HG03064 (cell line): ENCODE data around the gene CDKL1.
"Not testable (repeated sequence)": the region's sequence is repeated elsewhere in the genome, so short reads cannot be mapped to it uniquely, and the experiment has no call there.

ENCODE experiments used
- ATAC-seq: cut with Tn5 transposase; IDR thresholded peaks from one replicate; pipeline ENCODE4 v1.9.1; 2021; ENCODE audit warnings: low read depth; ENCODE audit not compliant: unreplicated experiment

CDKL1 gene

DNA sequence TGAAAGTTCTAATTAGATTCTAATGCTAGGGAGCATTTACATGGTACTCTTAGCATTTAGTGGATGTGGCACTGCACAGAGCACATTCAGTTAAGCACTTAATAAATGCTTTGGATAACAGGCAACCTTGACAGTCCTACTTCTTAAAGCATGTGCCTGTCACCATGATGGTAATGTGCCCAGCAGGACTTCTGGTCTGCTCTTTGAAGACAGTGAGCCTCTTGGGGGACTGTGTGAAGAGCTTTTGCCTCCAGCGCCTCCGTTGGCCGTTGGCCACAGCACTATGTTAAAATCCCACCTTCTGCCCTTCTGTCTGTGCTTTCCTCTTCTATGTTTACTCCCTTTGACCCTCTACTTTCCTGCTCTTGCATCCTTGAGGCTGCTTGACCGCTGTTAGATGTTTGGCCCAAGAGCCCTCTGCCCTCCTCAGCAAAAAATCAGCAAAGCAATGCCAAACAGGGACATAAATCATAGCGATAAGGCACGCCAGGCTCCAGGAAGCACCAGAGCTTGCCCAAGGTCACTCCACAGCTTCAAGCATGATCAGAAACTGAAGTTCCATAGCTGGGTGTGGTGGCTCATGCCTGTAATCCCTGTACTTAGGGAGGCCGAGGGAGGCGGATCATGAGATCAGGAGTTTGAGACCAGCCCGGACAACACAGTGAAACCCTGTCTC is 8.3 kb downstream of the CDKL1 start:
- no peak for ATAC-seq

- ATAC-seq, result no peak
These were observed 9.1 kb downstream of the CDKL1 start for GRCh38 chr14:50387548-50387947.

DNA sequence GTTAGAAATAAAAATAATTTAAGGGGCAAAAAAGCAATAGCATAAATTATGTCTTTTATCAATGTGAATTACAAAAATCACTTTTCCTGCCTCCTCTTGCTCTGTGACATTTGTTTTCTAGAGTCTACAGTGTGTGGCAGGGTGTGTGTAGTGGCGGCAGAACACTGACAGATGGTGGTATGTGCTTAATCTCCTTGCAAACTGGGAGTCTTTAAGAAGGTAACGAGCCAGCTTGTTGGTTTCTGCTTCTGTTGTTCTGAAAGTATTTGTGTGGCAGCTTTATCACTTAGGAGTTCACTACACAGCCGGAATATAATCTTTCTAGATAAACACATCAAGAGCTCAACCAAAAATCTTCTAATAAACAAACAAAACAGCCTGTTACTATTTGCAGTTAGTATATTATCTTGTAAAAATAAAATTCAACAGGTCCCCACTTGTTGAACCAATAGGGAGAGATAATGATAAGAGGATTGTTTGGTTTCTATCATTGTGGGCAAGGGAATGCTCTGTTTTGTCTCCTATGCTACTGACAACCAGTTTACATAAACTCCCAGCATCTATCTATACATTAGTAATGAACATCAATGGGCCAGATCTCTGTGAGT is 13.0 kb downstream of the CDKL1 start:
- no peak for ATAC-seq

DNA sequence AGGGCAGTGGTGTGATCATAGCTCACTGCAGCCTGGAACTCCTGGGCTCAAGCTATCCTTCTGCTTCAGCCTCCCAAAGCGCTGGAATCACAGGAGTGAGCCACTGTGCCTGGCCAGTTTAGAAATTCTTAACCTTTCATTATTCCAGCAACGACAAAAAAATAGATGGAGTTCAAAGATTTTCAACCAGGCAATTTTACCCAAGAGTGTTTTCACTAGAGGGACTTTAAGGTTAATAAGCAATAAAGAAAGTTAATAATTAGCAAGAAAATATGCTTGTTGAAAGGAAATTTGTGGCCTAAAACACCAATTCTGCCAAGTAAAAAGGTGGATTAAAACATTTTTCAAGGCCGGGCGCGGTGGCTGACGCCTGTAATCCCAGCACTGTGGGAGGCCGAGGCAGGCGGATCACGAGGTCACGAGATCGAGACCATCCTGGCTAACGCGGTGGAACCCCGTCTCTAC is 14.8 kb downstream of the CDKL1 start:
- no peak for ATAC-seq

- no peak for ATAC-seq
These were observed 15.7 kb downstream of the CDKL1 start for GRCh38 chr14:50381008-50381407.

GRCh38 chr14:50380455-50380854 is 16.2 kb downstream of the CDKL1 start:
- no peak for ATAC-seq

DNA sequence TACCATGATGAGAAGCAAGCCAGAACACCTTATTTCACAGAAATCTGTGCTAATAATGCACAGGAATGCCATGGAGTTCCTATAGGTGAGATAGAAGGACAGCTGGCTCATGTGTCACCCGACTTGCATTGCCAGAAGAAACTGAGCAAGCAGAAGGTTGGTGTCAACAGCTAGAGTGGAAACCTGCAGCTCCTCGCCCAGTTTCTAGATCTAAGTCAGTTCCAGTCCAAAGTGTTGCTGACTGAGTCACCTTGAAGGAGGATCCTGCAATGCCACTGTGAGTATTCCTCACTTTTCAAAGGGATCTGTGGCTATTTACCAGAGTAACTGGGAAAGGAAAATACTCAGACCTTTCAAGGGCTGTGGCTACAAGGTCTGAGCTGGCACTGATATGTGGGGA is 17.1 kb downstream of the CDKL1 start:
- ATAC-seq, result no peak

DNA sequence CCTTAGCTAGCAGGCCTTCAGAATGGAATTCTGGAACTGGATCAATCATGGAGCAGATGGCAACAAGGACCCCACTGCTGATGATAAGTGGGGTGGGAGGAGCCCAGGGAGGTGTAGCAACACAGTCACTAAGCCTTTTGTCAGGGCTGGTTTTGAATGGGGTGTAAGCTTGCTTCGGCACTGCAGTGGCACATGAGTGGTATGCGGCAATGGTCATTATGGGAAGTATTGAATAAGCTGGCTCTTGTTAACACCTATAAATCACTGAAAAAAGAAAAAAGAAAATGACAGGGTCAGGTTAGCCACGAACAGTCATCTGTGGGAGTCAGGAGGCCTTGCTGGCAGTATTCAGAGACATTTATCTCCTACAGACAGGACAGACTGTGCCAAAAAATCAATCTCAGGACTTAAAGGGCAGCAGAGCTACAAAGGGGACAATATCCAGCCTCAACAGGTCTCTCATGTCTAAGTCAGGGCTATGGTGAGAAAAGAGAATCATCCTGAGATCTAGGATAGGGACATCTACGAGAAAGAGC is 19.1 kb downstream of the CDKL1 start:
- no peak for ATAC-seq

- ATAC-seq, result no peak
These were observed 20.9 kb downstream of the CDKL1 start for GRCh38 chr14:50375760-50376159.

DNA sequence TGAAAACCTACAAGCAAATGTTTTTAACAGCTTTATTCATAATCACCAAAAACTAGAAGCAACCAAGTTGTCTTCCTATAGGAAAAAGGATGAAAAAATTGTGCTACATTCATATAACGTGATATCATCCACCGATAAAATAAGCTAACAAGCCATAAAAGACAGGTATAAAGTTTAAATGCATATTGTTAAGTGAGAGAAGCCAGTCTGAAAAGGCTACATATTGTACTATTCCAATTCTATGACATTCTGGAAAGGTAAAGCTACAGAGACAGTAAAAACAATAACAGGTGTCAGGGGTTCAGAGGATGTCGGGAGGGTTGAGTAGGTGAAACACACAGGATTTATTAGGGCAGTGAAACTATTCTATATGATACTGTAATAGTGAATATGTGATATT is 22.7 kb downstream of the CDKL1 start:
- ATAC-seq, result no peak

- no peak for ATAC-seq
These were observed 25.1 kb downstream of the CDKL1 start for GRCh38 chr14:50371546-50371945.

- no peak for ATAC-seq
These were observed 30.1 kb downstream of the CDKL1 start for GRCh38 chr14:50366589-50366988.

GRCh38 chr14:50366115-50366514 is 30.6 kb downstream of the CDKL1 start:
- no peak for ATAC-seq

DNA sequence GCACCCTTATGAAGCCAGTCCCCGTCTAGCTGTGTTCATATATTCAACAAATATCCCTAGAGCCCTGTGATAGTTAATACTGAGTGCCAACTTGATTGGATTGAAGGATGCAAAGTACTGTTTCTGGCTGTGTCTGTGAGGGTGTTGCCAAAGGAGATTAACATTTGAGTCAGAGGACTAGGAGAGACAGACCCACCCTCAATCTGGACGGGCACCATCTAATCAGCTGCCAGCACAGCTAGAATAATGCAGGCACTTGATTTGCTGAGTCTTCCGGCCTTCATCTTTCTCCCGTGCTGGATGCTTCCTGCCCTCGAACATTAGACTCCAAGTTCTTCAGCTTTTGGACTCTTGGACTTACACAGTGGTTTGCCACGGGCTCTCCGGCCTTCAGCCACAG is 31.1 kb downstream of the CDKL1 start:
- not testable (repeated sequence) for ATAC-seq

GRCh38 chr14:50364792-50365191 is 31.9 kb downstream of the CDKL1 start:
- ATAC-seq, result no peak

DNA sequence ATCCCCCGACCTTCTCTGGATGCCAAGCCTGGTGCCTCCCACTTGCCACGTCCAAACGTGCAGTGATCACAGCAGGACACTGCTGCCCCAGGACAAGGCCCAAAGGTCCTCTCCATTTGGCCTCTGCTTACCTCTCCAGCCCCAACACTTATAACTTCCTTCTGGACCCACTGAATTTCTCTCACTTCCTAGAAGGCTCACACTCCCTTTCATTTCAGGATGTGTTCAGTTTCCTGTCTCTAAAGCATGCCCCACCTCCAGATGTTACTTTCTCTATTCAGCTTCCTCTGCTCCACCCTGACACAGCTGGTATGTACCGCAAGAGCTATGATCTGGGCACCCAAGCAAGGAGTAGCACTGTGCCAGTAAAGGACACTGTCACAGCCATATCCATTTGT is 33.0 kb downstream of the CDKL1 start:
- ATAC-seq, result peak; percentile 95

- ATAC-seq, result peak; percentile 11
These were observed 33.6 kb downstream of the CDKL1 start for GRCh38 chr14:50362764-50363713.

DNA sequence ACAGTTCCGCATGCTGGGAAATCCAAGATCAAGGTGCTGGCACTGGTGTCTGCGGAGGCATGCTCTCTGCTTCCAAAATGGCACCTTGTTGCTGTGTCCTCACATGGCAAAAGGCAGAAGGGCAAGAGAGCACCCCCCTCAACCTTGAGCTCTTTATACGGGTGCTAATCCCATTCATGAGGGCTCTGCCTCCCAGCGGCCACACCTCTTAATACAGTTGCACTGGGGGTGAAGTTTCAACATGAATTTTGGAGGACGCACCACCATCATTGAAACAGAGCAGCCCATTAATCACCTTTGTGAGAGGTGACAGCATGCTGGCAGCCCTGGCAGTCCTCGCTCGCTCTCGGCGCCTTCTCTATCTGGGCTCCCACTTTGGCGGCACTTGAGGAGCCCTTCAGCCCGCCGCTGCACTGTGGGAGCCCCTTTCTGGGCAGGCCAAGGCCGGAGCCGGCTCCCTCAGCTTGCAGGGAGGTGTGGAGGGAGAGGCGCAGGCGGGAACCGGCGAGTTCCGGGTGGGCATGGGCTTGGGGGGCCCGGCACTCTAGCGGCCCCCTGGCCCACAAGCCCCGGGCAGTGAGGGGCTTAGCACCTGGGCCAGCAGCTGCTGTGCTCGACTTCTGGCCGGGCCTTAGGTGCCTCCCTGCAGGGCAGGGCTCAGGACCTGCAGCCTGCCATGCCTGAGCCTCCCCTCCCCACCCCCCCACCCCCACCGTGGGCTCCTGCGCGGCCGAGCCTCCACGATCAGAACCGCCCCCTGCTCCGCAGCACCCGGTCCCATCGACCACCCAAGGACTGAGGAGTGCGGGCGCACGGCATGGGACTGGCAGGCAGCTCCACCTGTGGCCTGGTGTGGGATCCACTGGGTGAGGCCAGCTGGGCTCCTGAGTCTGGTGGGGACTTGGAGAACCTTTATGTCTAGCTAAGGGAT is 34.9 kb downstream of the CDKL1 start:
- ATAC-seq, result not testable (repeated sequence)

DNA sequence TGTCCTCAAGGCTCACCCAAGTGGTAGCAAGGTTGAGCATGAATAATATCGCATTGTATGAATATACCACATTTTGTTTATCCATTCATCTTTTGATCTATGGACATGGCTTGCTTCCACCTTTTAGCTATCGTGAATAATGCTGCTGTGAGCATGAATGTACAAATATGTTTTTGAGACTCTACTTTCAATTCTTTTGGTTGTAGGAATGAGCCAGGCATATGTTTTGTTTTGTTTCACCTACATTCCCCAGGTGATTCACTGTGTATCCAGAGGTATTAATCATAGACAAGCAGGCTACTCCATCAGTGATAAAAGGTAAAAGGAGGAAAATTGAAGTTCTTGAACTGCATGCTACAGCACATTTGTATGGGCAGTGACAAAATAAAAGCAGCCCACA is 35.8 kb downstream of the CDKL1 start:
- ATAC-seq, result no peak

DNA sequence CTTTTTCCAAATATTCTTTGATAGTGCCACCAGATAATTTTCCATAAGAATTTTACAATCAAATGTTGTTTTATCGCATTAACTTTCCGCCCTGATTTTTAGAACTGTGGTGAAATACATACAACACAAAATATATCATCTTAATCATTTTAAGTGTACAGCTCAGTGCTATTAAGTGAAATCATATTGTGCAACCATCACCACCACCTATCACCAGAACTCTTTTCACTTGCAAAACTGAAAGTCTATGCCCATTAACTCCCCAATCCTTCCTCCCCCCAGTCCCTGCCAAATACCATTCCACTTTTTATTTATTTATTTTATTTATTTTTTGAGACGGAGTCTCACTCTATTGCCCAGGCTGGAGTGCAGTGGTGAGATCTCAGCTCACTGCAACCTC is 36.6 kb downstream of the CDKL1 start:
- no peak for ATAC-seq
